PFSK-1 (cell line): ENCODE results near the gene INSYN1.

Source experiments
- POLR2AphosphoS5 ChIP-seq: IDR thresholded peaks from 2 replicates; pipeline ENCODE4 v1.6.1; 2012; ENCODE audit warnings: low read depth, mild to moderate bottlenecking, control low read depth, low read length, moderate library complexity
- REST ChIP-seq, 2 experiments: IDR thresholded peaks; 2 replicates each; pipeline versions ENCODE4 v1.6.1 to v1.8.0; 2011 to 2012; ENCODE audit warnings: low read depth in 2 of 2, low read length in 2 of 2, control low read depth in 1 of 2, inconsistent platforms in 1 of 2, mild to moderate bottlenecking in 1 of 2, moderate library complexity in 1 of 2; ENCODE audit not compliant: insufficient read depth in 1 of 2
- TAF1 ChIP-seq: IDR thresholded peaks from 2 replicates; pipeline ENCODE4 v1.6.1; 2012; ENCODE audit warnings: low read length, control low read depth, borderline replicate concordance; ENCODE audit not compliant: insufficient read depth

- TF ChIP-seq POLR2AphosphoS5 (no peak), REST (IDR thresholded peaks at IDR 0.05; ENCODE audit: insufficient read depth in 1 of 2, low read depth in 2 of 2, low read length in 2 of 2) (no peak), TAF1 (no peak)
Observed at GRCh38 chr15:73745073-73745472, 8.1 kb downstream of the INSYN1 start.
